ENCODE measurements around the gene HIRA. TPM values are rescaled to one million over a fixed set of nuclear protein-coding genes. Genes with fewer than 3 reads are reported as not detected.

The HIRA gene
- total RNA-seq, 1 donor from 2014 or later: 27.9 TPM

DNA sequence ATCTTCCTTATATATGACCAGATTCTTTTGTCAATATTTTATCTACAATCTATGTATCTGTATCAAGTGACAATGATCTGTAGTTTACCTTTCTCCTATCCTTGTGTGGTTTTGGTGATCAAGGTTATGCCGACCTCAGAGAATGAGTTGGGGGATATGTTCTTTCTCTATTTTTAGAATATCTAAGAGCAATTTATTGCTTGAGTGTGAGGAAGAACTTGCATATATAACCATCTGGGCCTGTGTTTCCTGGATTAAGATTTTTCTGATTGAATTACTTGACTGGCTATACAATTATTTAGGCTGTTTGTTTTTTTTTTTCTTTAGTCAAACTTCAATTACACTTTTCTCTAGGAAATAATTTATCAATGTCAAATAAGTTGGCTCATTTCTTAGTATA lies 30.0 kb upstream of the HIRA start:
- Histone ChIP-seq H3K9me3 (no peaks in the 10 kb centered on the region), H3K4me3 (no peak overlapping the region), H3K27ac (no peak overlapping the region), H3K4me1 (no peaks in the 10 kb centered on the region), H3K36me3 (peaks cover 82% of the 10 kb centered on the region), H3K27me3 (ENCODE audit: low read depth) (no peaks in the 10 kb centered on the region)
- intact Hi-C loops (cut with DNase I): no loop called here
- TF ChIP-seq, protein P1, sequence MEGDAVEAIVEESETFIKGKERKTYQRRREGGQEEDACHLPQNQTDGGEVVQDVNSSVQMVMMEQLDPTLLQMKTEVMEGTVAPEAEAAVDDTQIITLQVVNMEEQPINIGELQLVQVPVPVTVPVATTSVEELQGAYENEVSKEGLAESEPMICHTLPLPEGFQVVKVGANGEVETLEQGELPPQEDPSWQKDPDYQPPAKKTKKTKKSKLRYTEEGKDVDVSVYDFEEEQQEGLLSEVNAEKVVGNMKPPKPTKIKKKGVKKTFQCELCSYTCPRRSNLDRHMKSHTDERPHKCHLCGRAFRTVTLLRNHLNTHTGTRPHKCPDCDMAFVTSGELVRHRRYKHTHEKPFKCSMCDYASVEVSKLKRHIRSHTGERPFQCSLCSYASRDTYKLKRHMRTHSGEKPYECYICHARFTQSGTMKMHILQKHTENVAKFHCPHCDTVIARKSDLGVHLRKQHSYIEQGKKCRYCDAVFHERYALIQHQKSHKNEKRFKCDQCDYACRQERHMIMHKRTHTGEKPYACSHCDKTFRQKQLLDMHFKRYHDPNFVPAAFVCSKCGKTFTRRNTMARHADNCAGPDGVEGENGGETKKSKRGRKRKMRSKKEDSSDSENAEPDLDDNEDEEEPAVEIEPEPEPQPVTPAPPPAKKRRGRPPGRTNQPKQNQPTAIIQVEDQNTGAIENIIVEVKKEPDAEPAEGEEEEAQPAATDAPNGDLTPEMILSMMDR (IDR thresholded peaks at IDR 0.05): no peak
- no peak for DNase-seq
- ATAC-seq: no peak

DNA sequence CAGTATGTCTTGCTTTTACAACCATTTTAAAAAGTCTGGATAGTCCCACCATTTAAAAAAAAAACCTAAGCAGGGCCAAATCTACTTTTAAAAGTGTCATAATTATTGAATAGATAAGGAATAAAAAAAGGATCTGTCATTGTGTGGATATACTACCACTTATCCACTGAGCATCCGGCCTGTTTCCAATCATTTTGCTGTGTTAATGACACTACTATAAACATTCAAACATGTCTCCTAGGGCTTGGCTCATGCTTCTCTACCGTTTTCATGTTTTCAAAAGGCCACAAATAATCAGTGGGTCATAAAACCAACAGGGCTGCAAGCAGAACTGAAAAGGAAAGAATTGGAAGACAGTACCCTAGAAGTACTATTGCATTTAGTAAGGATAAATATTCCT lies 28.5 kb upstream of the HIRA start:
- H3K4me3 ChIP-seq: no peak overlapping the region
- H3K4me1 ChIP-seq: no peaks in the 10 kb centered on the region
- no peak overlapping the region for H3K27ac ChIP-seq
- intact Hi-C loops (cut with DNase I): no loop called here
- peaks cover 82% of the 10 kb centered on the region for H3K36me3 ChIP-seq
- no peaks in the 10 kb centered on the region for H3K27me3 ChIP-seq (ENCODE audit: low read depth)
- DNase-seq: no peak
- no peak for ATAC-seq
- no peaks in the 10 kb centered on the region for H3K9me3 ChIP-seq
- TF ChIP-seq, protein P1 (IDR thresholded peaks at IDR 0.05): no peak

DNA sequence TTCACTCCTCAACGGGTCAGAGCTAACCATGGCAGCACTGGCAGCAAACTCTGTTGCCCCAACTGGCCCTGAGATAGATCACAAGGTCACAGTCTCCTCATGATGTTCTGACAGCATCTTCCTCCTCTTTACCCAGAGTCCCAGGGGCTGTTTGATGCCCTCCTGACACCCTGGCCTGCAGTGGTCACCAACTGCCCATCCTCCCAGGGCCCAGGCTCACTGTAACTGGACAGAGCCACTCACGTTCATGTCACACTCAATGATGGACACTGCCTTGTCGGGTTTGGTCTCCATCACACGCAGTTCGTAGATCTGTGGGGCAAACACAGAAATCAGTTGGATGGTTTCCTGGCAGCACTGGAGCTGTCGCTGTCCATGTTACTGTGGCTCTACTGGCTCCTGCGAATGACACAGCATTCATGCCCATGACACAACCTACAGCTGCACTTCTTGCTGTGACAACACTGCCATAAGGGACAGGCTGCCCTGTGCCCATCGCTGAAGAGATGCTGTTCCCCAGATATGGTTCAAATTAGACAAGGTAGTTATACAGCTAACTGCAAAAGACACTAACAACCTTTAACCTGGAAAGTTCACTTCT lies 26.4 kb upstream of the HIRA start:
- H3K27me3 ChIP-seq (ENCODE audit: low read depth): no peaks in the 10 kb centered on the region
- ATAC-seq (no peak), DNase-seq (no peak)
- intact Hi-C loops (cut with DNase I): no loop called here
- H3K4me3 ChIP-seq: no peak overlapping the region
- no peaks in the 10 kb centered on the region for H3K4me1 ChIP-seq
- TF ChIP-seq, protein P1 (IDR thresholded peaks at IDR 0.05): no peak
- peaks cover 82% of the 10 kb centered on the region for H3K36me3 ChIP-seq
- H3K27ac ChIP-seq: no peak overlapping the region
- H3K9me3 ChIP-seq: no peaks in the 10 kb centered on the region

DNA sequence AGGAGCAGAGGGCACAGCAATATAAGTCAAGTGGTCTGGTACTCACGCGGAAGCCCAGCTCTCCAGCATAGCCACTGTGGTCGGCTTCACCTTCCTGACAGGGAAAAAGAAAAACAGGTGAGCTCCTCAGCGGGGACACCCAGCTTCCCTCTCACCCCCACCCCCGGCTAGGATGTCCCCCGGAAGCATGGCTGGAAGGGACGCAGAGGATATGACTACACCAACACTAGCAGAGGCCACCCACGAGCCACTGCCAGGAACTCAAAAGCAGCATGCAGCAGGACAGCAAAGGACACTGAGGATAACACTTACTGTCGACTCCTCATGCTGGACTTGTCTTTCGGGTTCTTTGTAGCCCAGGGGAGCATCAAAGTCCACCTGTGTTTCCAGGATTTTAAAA lies 25.0 kb upstream of the HIRA start:
- H3K27ac ChIP-seq: no peak overlapping the region
- no peak overlapping the region for H3K4me3 ChIP-seq
- peaks cover 88% of the 10 kb centered on the region for H3K36me3 ChIP-seq
- TF ChIP-seq, protein P1 (IDR thresholded peaks at IDR 0.05): no peak
- H3K4me1 ChIP-seq: no peaks in the 10 kb centered on the region
- DNase-seq (no peak), ATAC-seq (no peak)
- intact Hi-C loops (cut with DNase I): no loop called here
- H3K9me3 ChIP-seq: no peaks in the 10 kb centered on the region
- no peaks in the 10 kb centered on the region for H3K27me3 ChIP-seq (ENCODE audit: low read depth)

DNA sequence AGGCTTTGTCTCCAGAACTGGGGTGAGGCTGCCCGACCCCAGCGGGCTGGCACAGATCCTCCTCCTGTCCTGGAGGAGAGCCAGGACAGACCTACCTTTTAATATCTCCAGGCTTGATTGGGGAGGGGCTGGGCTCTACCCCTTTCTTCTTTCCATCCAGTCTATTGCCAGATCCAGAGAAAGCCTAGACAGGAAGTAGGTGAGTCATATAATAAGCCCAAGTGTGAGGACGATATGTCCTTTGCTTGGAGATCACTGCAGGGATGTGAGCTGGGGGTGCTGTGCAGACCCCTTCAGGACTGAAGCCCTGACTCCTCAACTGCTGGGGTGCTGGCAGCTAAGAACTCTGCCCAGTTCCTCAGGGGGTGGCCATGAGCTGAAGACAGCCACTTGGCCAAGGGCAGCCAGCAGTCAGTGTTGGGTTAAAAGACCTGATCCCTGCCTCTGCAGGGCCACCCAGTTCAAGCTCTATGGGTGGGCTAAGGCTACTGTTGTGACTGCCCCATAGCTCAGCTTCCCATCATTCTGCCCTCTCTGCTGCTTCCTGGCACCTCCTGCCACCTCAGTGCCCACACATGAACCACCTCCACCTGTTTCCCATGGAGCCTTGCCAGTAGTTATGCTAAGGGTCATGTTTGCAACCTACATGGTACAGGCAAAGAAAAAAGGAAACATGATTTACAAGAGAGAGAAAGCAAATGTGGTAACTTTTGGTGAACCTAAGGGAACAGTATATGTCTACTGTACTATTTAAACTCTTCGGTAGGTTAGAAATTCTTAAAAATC lies 24.2 kb upstream of the HIRA start:
- TF ChIP-seq, protein P1 (IDR thresholded peaks at IDR 0.05): no peak
- ATAC-seq: no peak
- intact Hi-C loops (cut with DNase I): no loop called here
- Histone ChIP-seq H3K9me3 (no peaks in the 10 kb centered on the region), H3K36me3 (peaks cover 87% of the 10 kb centered on the region), H3K27me3 (ENCODE audit: low read depth) (no peaks in the 10 kb centered on the region), H3K27ac (no peak overlapping the region), H3K4me1 (no peaks in the 10 kb centered on the region), H3K4me3 (no peak overlapping the region)
- DNase-seq: no peak

Measured in lower lobe of right lung (tissue), 2 donors.